ENCODE results near the gene DNAJC10.

GRCh38 chr2:182821182-182821581 lies 105.1 kb downstream of the DNAJC10 start:
- TF ChIP-seq GATA2 (IDR thresholded peaks at IDR 0.05; ENCODE audit: low read depth, low read length) (no peak), GATA3 (IDR thresholded peaks at IDR 0.05; ENCODE audit: low read depth, low read length) (no peak)

Measured in SH-SY5Y (cell line).